Cardiac muscle cell (in vitro differentiated cells and primary cell): ENCODE data around the gene TRNT1. TPM values are rescaled to one million over a fixed set of nuclear protein-coding genes. Genes with fewer than 3 reads are reported as not detected.

Source experiments
- DNase-seq, 2 donors: peaks; one replicate each; pipeline versions ENCODE4 v3.0.0 to v3.0.0-alpha.2; 2010 to 2017; ENCODE audit warnings: low read depth in 1 of 2, low spot score in 1 of 2
- H3K27ac ChIP-seq: fragments of 200-600 bp; sonication (generic); 2 replicates; pipeline ENCODE4 v1.5.1; 2016
- H3K27me3 ChIP-seq: fragments of 200-600 bp; sonication (generic); 2 replicates; pipeline ENCODE4 v1.6.0; 2016; ENCODE audit warnings: control low read depth
- H3K36me3 ChIP-seq: fragments of 200-600 bp; sonication (generic); 2 replicates; pipeline ENCODE4 v1.5.1; 2016; ENCODE audit warnings: control low read depth
- H3K4me1 ChIP-seq: fragments of 200-600 bp; sonication (generic); 2 replicates; pipeline ENCODE4 v1.8.1; 2017; ENCODE audit warnings: low read depth, mild to moderate bottlenecking, mixed run types
- H3K4me3 ChIP-seq: fragments of 200-600 bp; sonication (generic); 2 replicates; pipeline ENCODE4 v1.5.1; 2016; ENCODE audit warnings: mild to moderate bottlenecking
- H3K9me3 ChIP-seq: fragments of 200-600 bp; sonication (generic); 2 replicates; pipeline ENCODE4 v1.5.1; 2017; ENCODE audit warnings: low read depth, mild to moderate bottlenecking, control low read depth
- polyA plus RNA-seq: library from polyadenylated mRNA; unstranded; fragments of >200 nt; fragmentation: Nextera tagmentation; extraction: Ambion mirVana; gene quantifications from 2 replicates; pipeline ENCODE4 v1.2.1, GENCODE V29; 2016
- total RNA-seq: library from RNA; depleted of rRNA; stranded (reverse); fragments of >200 nt; gene quantifications from 2 replicates; pipeline ENCODE4 v1.2.3, GENCODE V29; 2016
- TF ChIP-seq, protein P1 (sequence below): IDR thresholded peaks from 2 replicates; pipeline ENCODE4 v1.5.1; 2012; ENCODE audit warnings: low read depth, mild to moderate bottlenecking, low read length

TRNT1 gene
- total and polyA plus RNA-seq, 2 experiments from 2014 or later, result 12.2 to 25.1 TPM

GRCh38 chr3:3178498-3179328 lies 52.0 kb downstream of the TRNT1 start:
- TF ChIP-seq, protein P1, sequence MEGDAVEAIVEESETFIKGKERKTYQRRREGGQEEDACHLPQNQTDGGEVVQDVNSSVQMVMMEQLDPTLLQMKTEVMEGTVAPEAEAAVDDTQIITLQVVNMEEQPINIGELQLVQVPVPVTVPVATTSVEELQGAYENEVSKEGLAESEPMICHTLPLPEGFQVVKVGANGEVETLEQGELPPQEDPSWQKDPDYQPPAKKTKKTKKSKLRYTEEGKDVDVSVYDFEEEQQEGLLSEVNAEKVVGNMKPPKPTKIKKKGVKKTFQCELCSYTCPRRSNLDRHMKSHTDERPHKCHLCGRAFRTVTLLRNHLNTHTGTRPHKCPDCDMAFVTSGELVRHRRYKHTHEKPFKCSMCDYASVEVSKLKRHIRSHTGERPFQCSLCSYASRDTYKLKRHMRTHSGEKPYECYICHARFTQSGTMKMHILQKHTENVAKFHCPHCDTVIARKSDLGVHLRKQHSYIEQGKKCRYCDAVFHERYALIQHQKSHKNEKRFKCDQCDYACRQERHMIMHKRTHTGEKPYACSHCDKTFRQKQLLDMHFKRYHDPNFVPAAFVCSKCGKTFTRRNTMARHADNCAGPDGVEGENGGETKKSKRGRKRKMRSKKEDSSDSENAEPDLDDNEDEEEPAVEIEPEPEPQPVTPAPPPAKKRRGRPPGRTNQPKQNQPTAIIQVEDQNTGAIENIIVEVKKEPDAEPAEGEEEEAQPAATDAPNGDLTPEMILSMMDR, result no peak
- Histone ChIP-seq H3K27ac (no peak overlapping the region), H3K9me3 (no peaks in the 10 kb centered on the region), H3K4me3 (peak overlapping the region; percentile 97), H3K27me3 (peaks cover 4% of the 10 kb centered on the region), H3K36me3 (peaks cover 6% of the 10 kb centered on the region), H3K4me1 (peaks cover 7% of the 10 kb centered on the region)
- DNase-seq, result no peak

DNA sequence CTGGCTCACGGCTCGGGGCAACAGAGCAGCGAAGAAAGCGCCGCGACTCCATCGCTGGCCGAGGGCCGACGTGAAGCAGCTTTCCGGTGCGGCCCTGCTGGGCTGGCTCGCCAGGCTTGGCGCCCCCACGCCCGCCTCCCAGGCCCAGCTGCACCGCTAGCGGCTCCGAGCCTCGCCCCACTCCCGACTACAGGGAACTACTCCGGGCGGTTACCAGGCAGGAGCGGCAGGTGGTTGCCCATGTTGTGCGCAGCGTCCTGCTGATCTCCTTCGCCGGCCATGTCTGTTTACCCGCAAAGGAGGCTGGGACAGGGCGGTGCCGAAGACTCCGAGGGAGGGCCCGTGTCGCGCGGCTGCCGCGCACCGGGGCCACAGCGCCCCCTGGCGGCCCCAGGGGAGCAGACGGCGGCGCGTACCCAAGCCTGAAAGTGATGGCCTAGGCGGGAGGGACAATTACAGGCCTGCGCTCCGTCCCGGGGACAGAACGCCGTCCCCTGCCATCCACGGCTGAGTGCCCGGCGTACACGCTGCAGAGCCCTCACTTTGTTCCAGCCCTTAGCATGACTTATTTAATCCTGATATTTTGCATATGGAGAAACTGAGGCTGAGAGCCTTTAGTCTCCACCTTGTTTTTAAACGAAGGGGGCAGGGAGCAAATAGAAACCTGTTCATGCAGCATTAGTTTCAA lies 52.8 kb downstream of the TRNT1 start, which contains the start of gene CRBN:
TSS of gene CRBN (minus strand) at position 285 of the 688 bp plus-strand sequence. CDS start at position 281, 4 bp downstream.
- H3K27ac ChIP-seq, result peak within 1 kb of the TSS; percentile 79
- no peaks in the 10 kb centered on the region for H3K36me3 ChIP-seq
- no peaks in the 10 kb centered on the region for H3K9me3 ChIP-seq
- peaks cover 7% of the 10 kb centered on the region for H3K4me1 ChIP-seq
- H3K27me3 ChIP-seq, result peaks cover 9% of the 10 kb centered on the region
- TF ChIP-seq, protein P1, result peak; percentile 97
- DNase-seq, result peak; percentile 88 to 91
- peak within 1 kb of the TSS; percentile 97 for H3K4me3 ChIP-seq

GRCh38 chr3:3180456-3180855 lies 53.7 kb downstream of the TRNT1 start:
- TF ChIP-seq, protein P1, result no peak
- Histone ChIP-seq H3K4me3 (no peak overlapping the region), H3K27ac (no peak overlapping the region), H3K9me3 (no peaks in the 10 kb centered on the region), H3K4me1 (peaks cover 7% of the 10 kb centered on the region), H3K27me3 (peaks cover 9% of the 10 kb centered on the region), H3K36me3 (no peaks in the 10 kb centered on the region)
- DNase-seq, result no peak

DNA sequence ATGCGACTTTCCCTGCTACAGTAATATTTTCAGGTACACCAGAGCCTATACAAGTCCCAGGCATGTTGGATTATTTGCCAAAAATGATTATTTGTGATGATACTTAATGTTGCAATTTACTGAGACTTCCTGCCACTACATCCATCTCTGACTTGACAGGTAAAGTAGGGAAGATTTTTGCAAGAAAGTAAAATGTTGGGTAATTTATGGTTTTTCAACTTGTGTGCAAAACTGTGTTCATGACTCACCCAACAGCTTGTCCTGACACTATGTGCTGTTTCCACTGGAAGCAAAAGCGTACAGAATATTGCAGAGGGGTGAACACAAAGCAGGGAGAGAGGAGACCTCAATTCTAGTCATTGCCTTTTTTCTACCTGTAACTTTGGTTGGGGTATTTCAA lies 58.1 kb downstream of the TRNT1 start:
- Histone ChIP-seq H3K9me3 (no peaks in the 10 kb centered on the region), H3K27me3 (peaks cover 9% of the 10 kb centered on the region), H3K27ac (no peak overlapping the region), H3K4me3 (no peak overlapping the region), H3K36me3 (no peaks in the 10 kb centered on the region), H3K4me1 (no peaks in the 10 kb centered on the region)
- TF ChIP-seq, protein P1, result no peak
- DNase-seq, result no peak

DNA sequence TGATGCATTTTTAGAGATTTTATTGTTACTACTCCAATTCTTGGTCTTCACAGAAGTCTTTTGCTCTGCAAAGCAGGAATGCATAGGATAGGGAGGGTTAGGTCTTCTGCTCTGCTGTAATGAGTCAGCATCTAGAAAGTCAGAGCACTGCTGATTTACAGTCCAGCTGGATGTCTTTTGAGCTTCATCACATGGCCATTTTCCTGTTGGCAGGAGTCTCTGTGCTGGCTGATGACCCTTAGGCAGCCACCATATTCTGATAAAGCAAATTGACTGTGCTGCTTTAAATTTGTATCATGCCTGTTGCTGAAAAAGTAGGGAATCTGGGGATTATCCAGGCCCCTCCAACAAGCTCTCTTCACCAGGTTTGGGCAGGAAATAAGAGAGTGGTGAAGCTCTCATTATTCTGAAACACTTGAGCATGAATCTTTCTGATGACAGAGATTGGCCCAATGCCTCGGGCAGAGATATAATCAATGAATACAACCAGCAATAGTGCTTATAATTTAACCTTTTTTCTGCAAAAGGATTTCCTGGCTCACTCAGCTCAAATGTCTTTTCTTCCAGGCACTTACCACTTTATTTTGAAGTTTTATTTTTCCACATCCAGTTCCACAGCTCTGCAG lies 62.5 kb downstream of the TRNT1 start:
- H3K27me3 ChIP-seq, result peaks cover 2% of the 10 kb centered on the region
- H3K4me1 ChIP-seq, result no peaks in the 10 kb centered on the region
- no peaks in the 10 kb centered on the region for H3K9me3 ChIP-seq
- no peak overlapping the region for H3K27ac ChIP-seq
- H3K4me3 ChIP-seq, result no peak overlapping the region
- TF ChIP-seq, protein P1, result no peak
- H3K36me3 ChIP-seq, result no peaks in the 10 kb centered on the region
- peak in 1 of 2 donors; percentile 48 for DNase-seq
